NCI-H345 treated with DMSO at 0.1 percent for 48 hours (cell line): ENCODE measurements around the gene PGM5.

Experiments
- DNase-seq: peaks from one replicate; lab custom pipeline; 2025; ENCODE audit not compliant: unreplicated experiment; lab: John Stamatoyannopoulos, UW

Gene PGM5

GRCh38 chr9:68431307-68431706 lies 74.9 kb downstream of the PGM5 start:
- no peak for DNase-seq

GRCh38 chr9:68433531-68434110 lies 77.2 kb downstream of the PGM5 start:
- DNase-seq: no peak

GRCh38 chr9:68437785-68438184 lies 81.4 kb downstream of the PGM5 start:
- DNase-seq: no peak

GRCh38 chr9:68443624-68444023 lies 87.2 kb downstream of the PGM5 start:
- DNase-seq: no peak

- no peak for DNase-seq
Observed at GRCh38 chr9:68446836-68447235, 90.4 kb downstream of the PGM5 start.

GRCh38 chr9:68447611-68448010 lies 91.2 kb downstream of the PGM5 start:
- no peak for DNase-seq

GRCh38 chr9:68454579-68455334 lies 98.3 kb downstream of the PGM5 start:
- DNase-seq: no peak

GRCh38 chr9:68455451-68455850 lies 99.0 kb downstream of the PGM5 start:
- no peak for DNase-seq

- no peak for DNase-seq
Observed at GRCh38 chr9:68457803-68458202, 101.4 kb downstream of the PGM5 start.

- no peak for DNase-seq
Observed at GRCh38 chr9:68458918-68459317, 102.5 kb downstream of the PGM5 start.

GRCh38 chr9:68462105-68462775 lies 105.8 kb downstream of the PGM5 start:
- DNase-seq: no peak

- no peak for DNase-seq
Observed at GRCh38 chr9:68470067-68470466, 113.7 kb downstream of the PGM5 start.

GRCh38 chr9:68470634-68471033 lies 114.2 kb downstream of the PGM5 start:
- no peak for DNase-seq

- no peak for DNase-seq
Observed at GRCh38 chr9:68472119-68472518, 115.7 kb downstream of the PGM5 start.

GRCh38 chr9:68473790-68474189 lies 117.4 kb downstream of the PGM5 start:
- no peak for DNase-seq

- no peak for DNase-seq
Observed at GRCh38 chr9:68476422-68476821, 120.0 kb downstream of the PGM5 start.

GRCh38 chr9:68476847-68477246 lies 120.4 kb downstream of the PGM5 start:
- DNase-seq: no peak

GRCh38 chr9:68480807-68481206 lies 124.4 kb downstream of the PGM5 start:
- no peak for DNase-seq

GRCh38 chr9:68482548-68482947 lies 126.1 kb downstream of the PGM5 start:
- DNase-seq: no peak

GRCh38 chr9:68488126-68488525 lies 131.7 kb downstream of the PGM5 start:
- no peak for DNase-seq

GRCh38 chr9:68489646-68490045 lies 133.2 kb downstream of the PGM5 start:
- no peak for DNase-seq

- DNase-seq: no peak
Observed at GRCh38 chr9:68492806-68493205, 136.4 kb downstream of the PGM5 start.
